Measurements from ENCODE around the gene NSD2. TPM values are rescaled to one million over a fixed set of nuclear protein-coding genes. Genes with fewer than 3 reads are reported as not detected.
"Not testable (repeated sequence)": the region's sequence is repeated elsewhere in the genome, so short reads cannot be mapped to it uniquely, and the experiment has no call there.

The NSD2 gene
- total RNA-seq, 6 experiments from 2014 or later: 11.4 to 19.4 (median 14.0) TPM

DNA sequence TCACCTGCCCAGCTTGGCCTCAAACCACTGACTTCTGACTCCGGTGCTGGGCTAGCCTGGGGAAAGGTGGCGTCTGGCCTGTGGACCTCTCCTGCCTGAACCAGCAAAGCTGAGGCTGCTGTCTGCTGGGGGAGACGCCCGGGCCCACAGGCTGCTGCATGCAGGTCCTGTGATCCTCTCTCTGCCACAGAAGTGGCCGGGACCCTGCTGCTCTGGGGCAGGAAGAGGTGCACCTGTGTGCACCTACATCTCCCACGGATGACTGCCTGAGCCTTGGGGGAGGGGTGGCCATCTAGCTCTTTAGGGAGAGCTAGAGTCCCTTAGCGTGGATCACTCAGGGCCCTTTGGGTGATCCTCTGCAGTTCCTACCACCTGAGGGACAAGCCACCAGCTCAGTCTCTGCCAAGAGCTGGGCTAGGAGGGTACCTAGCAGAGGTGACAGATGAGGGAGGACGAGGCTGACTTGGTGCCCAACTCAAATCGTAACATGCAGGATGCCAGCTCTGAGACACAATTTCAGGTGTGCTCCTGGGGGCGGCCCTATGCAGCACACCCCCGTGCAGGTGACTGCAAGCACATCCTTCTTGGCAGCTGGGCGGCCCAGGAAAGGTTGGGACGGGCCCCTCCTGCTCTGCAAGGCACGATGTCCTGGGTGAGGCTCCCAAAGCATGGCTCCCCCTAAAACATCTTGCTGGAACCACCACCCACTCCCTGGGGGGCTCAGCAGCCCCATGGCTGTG lies 37.7 kb upstream of the NSD2 start:
- ATAC-seq (peak in 1 of 4 donors; percentile 21), DNase-seq (no peak)
- TF ChIP-seq, protein P1, sequence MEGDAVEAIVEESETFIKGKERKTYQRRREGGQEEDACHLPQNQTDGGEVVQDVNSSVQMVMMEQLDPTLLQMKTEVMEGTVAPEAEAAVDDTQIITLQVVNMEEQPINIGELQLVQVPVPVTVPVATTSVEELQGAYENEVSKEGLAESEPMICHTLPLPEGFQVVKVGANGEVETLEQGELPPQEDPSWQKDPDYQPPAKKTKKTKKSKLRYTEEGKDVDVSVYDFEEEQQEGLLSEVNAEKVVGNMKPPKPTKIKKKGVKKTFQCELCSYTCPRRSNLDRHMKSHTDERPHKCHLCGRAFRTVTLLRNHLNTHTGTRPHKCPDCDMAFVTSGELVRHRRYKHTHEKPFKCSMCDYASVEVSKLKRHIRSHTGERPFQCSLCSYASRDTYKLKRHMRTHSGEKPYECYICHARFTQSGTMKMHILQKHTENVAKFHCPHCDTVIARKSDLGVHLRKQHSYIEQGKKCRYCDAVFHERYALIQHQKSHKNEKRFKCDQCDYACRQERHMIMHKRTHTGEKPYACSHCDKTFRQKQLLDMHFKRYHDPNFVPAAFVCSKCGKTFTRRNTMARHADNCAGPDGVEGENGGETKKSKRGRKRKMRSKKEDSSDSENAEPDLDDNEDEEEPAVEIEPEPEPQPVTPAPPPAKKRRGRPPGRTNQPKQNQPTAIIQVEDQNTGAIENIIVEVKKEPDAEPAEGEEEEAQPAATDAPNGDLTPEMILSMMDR (IDR thresholded peaks at IDR 0.05): no peak
- no peak for TF ChIP-seq POLR2A (IDR thresholded peaks at IDR 0.05)
- Histone ChIP-seq H3K27ac (no peak overlapping the region), H3K4me3 (no peak overlapping the region), H3K36me3 (peaks cover 0 to 72% (median 18%) of the 10 kb centered on the region in 4 donors), H3K9me3 (no peaks in the 10 kb centered on the region), H3K4me1 (no peaks in the 10 kb centered on the region), H3K27me3 (no peaks in the 10 kb centered on the region)
- WGBS (ENCODE audit: insufficient coverage, low coverage, low lambda C conversion rate, missing lambda C conversion rate): no CpG with 5 or more reads among the region's 14 CpGs
- intact Hi-C loops (cut with DNase I): no loop called here

DNA sequence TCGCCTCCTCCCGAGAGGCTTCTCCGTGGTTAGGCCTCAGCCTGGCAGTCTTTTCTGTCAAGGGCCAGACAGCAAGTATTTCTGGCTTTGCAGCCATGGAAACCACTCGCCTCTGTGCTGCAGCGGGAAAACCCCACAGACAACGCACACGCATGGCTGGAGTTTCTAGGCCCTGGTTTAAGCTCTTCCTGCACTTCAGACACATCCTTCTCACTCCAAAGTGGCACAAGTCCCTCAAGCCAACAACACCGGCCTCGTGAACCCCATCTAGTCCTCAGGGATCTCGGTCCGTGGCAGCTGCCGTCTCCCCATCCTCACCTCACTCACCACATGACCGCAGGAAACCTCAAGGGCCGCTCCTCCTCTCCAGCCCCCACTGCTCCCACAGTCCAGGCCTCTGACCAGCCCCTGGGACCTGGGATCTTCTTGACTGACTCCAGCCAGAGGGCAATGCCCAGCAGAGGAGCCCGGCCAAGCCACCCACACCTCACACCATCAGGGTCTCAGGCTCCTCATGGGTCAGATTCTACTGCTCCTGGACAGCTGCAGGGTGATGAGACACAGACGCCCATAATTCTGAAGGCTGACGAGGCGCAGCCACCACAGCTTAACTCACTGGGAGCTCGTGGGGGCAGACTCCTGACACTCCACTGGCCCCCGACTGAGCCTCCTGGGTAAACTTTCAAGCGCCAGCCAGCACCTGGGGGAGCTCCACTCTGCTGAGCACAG lies 37.0 kb upstream of the NSD2 start:
- intact Hi-C loops (cut with DNase I): no loop called here
- 89% methylated on average over 5 of the region's 21 CpGs for WGBS (ENCODE audit: insufficient coverage, low coverage, low lambda C conversion rate, missing lambda C conversion rate)
- no peaks in the 10 kb centered on the region for H3K27me3 ChIP-seq
- H3K27ac ChIP-seq: no peak overlapping the region
- H3K36me3 ChIP-seq: peaks cover 0 to 79% (median 20%) of the 10 kb centered on the region in 4 donors
- TF ChIP-seq, protein P1 (IDR thresholded peaks at IDR 0.05): no peak
- no peak for TF ChIP-seq POLR2A (IDR thresholded peaks at IDR 0.05)
- ATAC-seq (no peak), DNase-seq (no peak)
- no peak overlapping the region for H3K4me3 ChIP-seq
- H3K4me1 ChIP-seq: no peaks in the 10 kb centered on the region
- no peaks in the 10 kb centered on the region for H3K9me3 ChIP-seq

DNA sequence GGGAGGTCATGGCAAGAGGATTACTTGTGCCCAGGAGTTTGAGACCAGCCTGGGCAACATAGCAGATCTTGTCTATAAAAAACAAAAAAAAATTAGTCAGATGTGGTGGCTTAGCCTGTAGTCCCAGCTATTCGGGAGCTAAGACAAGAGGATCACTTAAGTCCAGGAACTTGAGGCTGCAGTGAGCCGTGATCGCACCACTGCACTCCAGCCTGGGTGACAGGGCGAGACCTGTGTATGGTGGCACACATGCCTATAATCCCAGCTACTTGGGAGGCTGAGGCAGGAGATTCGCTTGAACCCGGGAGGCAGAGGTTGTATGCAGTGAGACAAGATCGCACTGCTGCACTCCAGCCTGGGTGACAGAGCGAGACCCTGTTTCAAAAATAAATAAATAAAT lies 35.4 kb upstream of the NSD2 start:
- DNase-seq; ATAC-seq; H3K4me3 ChIP-seq; H3K9me3 ChIP-seq; H3K27me3 ChIP-seq; intact Hi-C loops (cut with DNase I); H3K27ac ChIP-seq; H3K4me1 ChIP-seq: not testable (repeated sequence)
- H3K36me3 ChIP-seq: peaks cover 0 to 92% (median 25%) of the 10 kb centered on the region in 4 donors
- 92% methylated on average over 7 of the region's 8 CpGs for WGBS (ENCODE audit: insufficient coverage, low coverage, low lambda C conversion rate, missing lambda C conversion rate)

DNA sequence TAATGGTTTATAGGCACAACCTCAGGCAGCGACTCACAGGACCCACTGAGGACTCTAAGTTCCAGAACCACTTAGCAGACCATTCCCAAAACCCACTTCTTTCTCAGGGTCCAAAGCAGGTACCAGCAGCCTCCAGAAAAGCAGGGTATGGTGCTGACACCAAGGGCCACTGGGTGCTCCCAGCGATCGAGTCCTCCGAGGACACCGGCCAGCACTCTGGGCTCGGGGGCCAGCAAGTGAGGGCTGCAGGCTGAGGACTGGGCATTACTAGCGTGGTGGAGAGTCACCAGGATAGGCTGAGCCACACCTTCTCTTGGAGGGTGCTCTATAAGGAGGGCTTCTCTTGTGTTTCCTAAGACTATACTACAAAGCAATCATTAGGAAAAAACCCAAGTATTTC lies 34.5 kb upstream of the NSD2 start:
- TF ChIP-seq POLR2A (IDR thresholded peaks at IDR 0.05): no peak
- TF ChIP-seq, protein P1 (IDR thresholded peaks at IDR 0.05): no peak
- ATAC-seq (no peak), DNase-seq (no peak)
- no peaks in the 10 kb centered on the region for H3K27me3 ChIP-seq
- intact Hi-C loops (cut with DNase I): no loop called here
- H3K4me1 ChIP-seq: no peaks in the 10 kb centered on the region
- H3K4me3 ChIP-seq: no peak overlapping the region
- H3K9me3 ChIP-seq: no peaks in the 10 kb centered on the region
- H3K27ac ChIP-seq: no peak overlapping the region
- 100% methylated on average over 1 of the region's 7 CpGs for WGBS (ENCODE audit: insufficient coverage, low coverage, low lambda C conversion rate, missing lambda C conversion rate)
- peaks cover 0 to 89% (median 27%) of the 10 kb centered on the region in 4 donors for H3K36me3 ChIP-seq

DNA sequence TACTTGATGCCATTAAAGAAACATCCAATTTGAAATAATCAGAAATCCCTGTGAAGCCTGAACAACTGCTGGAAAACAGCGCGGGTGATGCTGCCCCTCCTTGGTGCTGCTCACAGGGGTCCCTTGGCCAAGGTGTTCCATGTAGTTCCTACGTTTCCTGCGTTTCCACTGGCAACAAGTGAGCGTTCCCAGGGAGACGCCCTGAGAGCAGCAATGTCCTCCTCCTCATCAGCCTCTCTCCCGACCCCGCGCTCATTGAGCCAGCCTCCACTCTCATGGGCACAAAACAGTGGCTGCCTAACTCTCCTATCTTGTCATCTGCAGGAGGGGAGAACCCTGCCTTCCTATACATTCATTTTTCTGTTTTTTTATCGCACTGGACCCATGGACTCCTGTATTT lies 34.1 kb upstream of the NSD2 start:
- intact Hi-C loops (cut with DNase I): no loop called here
- ATAC-seq: no peak
- 88% methylated on average over 5 of the region's 10 CpGs for WGBS (ENCODE audit: insufficient coverage, low coverage, low lambda C conversion rate, missing lambda C conversion rate)

More for the DNA sequence above, 34.1 kb upstream of the NSD2 start:
- Histone ChIP-seq H3K9me3 (no peaks in the 10 kb centered on the region), H3K36me3 (peaks cover 0 to 85% (median 27%) of the 10 kb centered on the region in 4 donors), H3K27me3 (no peaks in the 10 kb centered on the region), H3K4me3 (no peak overlapping the region), H3K27ac (no peak overlapping the region), H3K4me1 (no peaks in the 10 kb centered on the region)
- no peak for DNase-seq
- TF ChIP-seq POLR2A (IDR thresholded peaks at IDR 0.05): no peak
- TF ChIP-seq, protein P1 (IDR thresholded peaks at IDR 0.05): no peak

Measured in right lobe of liver (tissue), 6 donors.